HG02973 (cell line): Measurements from ENCODE around the gene MAML1.
"Not testable (repeated sequence)": the region's sequence is repeated elsewhere in the genome, so short reads cannot be mapped to it uniquely, and the experiment has no call there.

Source experiments
- ATAC-seq: cut with Tn5 transposase; IDR thresholded peaks from one replicate; pipeline ENCODE4 v1.9.1; 2021; ENCODE audit warnings: moderate library complexity; ENCODE audit not compliant: unreplicated experiment

MAML1 gene

GRCh38 chr5:179732918-179733771 lies 523 bp downstream of the MAML1 start:
- peak; percentile 24 for ATAC-seq

- ATAC-seq = no peak
Measured at GRCh38 chr5:179733772-179734126, 1.1 kb downstream of the MAML1 start.

GRCh38 chr5:179734536-179735164 lies 2.0 kb downstream of the MAML1 start:
- ATAC-seq = no peak

GRCh38 chr5:179738742-179739141 lies 6.1 kb downstream of the MAML1 start:
- no peak for ATAC-seq

GRCh38 chr5:179744106-179744505 lies 11.5 kb downstream of the MAML1 start:
- ATAC-seq = not testable (repeated sequence)

- ATAC-seq = no peak
Measured at GRCh38 chr5:179746872-179747271, 14.2 kb downstream of the MAML1 start.

- ATAC-seq = no peak
Measured at GRCh38 chr5:179747811-179748210, 15.2 kb downstream of the MAML1 start.

GRCh38 chr5:179749857-179750508 lies 17.4 kb downstream of the MAML1 start:
- no peak for ATAC-seq

GRCh38 chr5:179753971-179754370 lies 21.3 kb downstream of the MAML1 start:
- no peak for ATAC-seq

- no peak for ATAC-seq
Measured at GRCh38 chr5:179755022-179755421, 22.4 kb downstream of the MAML1 start.

GRCh38 chr5:179758955-179759354 lies 26.3 kb downstream of the MAML1 start:
- no peak for ATAC-seq

GRCh38 chr5:179759581-179760551 lies 27.2 kb downstream of the MAML1 start:
- ATAC-seq = peak; percentile 48

- ATAC-seq = peak; percentile 46
Measured at GRCh38 chr5:179762079-179762780, 29.6 kb downstream of the MAML1 start.

- no peak for ATAC-seq
Measured at GRCh38 chr5:179762781-179763176, 30.2 kb downstream of the MAML1 start.

GRCh38 chr5:179763215-179763945 lies 30.8 kb downstream of the MAML1 start:
- peak; percentile 38 for ATAC-seq

GRCh38 chr5:179764056-179764455 lies 31.4 kb downstream of the MAML1 start:
- ATAC-seq = no peak

- ATAC-seq = no peak
Measured at GRCh38 chr5:179765400-179765799, 32.8 kb downstream of the MAML1 start.

GRCh38 chr5:179766021-179766725 lies 33.6 kb downstream of the MAML1 start:
- no peak for ATAC-seq
